Stomach (tissue), 4 donors: ENCODE results near the gene PSMB2.

Source experiments
- POLR2A ChIP-seq, 4 donors: fragments of 450-650 bp; IDR thresholded peaks; one replicate each; pipeline ENCODE4 v1.6.1; 2016; ENCODE audit warnings: antibody characterized with exemption in 4 of 4, control low read depth in 2 of 4, mild to moderate bottlenecking in 1 of 4, moderate library complexity in 1 of 4
- POLR2AphosphoS5 ChIP-seq, 3 donors: sonication (generic); formaldehyde crosslinking; IDR thresholded peaks; one replicate each; pipeline ENCODE4 v1.6.1; 2016; ENCODE audit warnings: antibody characterized with exemption in 3 of 3
- TF ChIP-seq, protein P1 (sequence below), 7 experiments: fragments of 450-650 bp in 4 of 7; fragments of 200-600 bp in 3 of 7; sonication (generic) in 3 of 7; IDR thresholded peaks; one replicate each; pipeline ENCODE4 v1.5.1; 2016 to 2019; ENCODE audit warnings: antibody characterized with exemption in 7 of 7, control low read depth in 2 of 7, mild to moderate bottlenecking in 1 of 7

- no peak for TF ChIP-seq POLR2A (IDR thresholded peaks at IDR 0.05)
- TF ChIP-seq, protein P1, sequence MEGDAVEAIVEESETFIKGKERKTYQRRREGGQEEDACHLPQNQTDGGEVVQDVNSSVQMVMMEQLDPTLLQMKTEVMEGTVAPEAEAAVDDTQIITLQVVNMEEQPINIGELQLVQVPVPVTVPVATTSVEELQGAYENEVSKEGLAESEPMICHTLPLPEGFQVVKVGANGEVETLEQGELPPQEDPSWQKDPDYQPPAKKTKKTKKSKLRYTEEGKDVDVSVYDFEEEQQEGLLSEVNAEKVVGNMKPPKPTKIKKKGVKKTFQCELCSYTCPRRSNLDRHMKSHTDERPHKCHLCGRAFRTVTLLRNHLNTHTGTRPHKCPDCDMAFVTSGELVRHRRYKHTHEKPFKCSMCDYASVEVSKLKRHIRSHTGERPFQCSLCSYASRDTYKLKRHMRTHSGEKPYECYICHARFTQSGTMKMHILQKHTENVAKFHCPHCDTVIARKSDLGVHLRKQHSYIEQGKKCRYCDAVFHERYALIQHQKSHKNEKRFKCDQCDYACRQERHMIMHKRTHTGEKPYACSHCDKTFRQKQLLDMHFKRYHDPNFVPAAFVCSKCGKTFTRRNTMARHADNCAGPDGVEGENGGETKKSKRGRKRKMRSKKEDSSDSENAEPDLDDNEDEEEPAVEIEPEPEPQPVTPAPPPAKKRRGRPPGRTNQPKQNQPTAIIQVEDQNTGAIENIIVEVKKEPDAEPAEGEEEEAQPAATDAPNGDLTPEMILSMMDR (IDR thresholded peaks at IDR 0.05): no peak
- no peak for TF ChIP-seq POLR2AphosphoS5 (IDR thresholded peaks at IDR 0.05)
Measured at GRCh38 chr1:35576061-35576765, 65.1 kb downstream of the PSMB2 start.
